GM18499 (cell line): ENCODE measurements around the gene DCST1.

ENCODE experiments used
- ATAC-seq: cut with Tn5 transposase; IDR thresholded peaks from one replicate; pipeline ENCODE4 v1.9.1; 2021; ENCODE audit warnings: moderate number of reproducible peaks; ENCODE audit not compliant: insufficient read depth, unreplicated experiment

The DCST1 gene

GRCh38 chr1:155050560-155051341 is 17.1 kb downstream of the DCST1 start, which contains the start of gene ADAM15:
ADAM15 (plus strand) TSS chr1:155051316; CDS start chr1:155051387, 71 bp downstream.
- no peak for ATAC-seq

GRCh38 chr1:155051342-155051776 is 17.7 kb downstream of the DCST1 start:
- ATAC-seq: no peak

- no peak for ATAC-seq
These were observed 18.3 kb downstream of the DCST1 start for GRCh38 chr1:155051777-155052398.

- no peak for ATAC-seq
These were observed 19.1 kb downstream of the DCST1 start for GRCh38 chr1:155052439-155053395.

- ATAC-seq: no peak
These were observed 20.0 kb downstream of the DCST1 start for GRCh38 chr1:155053531-155054105.

GRCh38 chr1:155057104-155057503 is 23.5 kb downstream of the DCST1 start:
- no peak for ATAC-seq

- ATAC-seq: no peak
These were observed 24.2 kb downstream of the DCST1 start for GRCh38 chr1:155057788-155058211.

- no peak for ATAC-seq
These were observed 27.1 kb downstream of the DCST1 start for GRCh38 chr1:155060736-155061135.

- no peak for ATAC-seq
These were observed 27.9 kb downstream of the DCST1 start for GRCh38 chr1:155061381-155062150.

GRCh38 chr1:155062151-155062686 is 28.6 kb downstream of the DCST1 start:
- no peak for ATAC-seq

GRCh38 chr1:155062702-155063411 is 29.2 kb downstream of the DCST1 start:
- no peak for ATAC-seq

GRCh38 chr1:155063550-155064110 is 30.0 kb downstream of the DCST1 start, which contains the start of gene EFNA4:
EFNA4 (plus strand) TSS chr1:155063740; CDS start chr1:155063824, 84 bp downstream.
- peak; percentile 43 for ATAC-seq

- no peak for ATAC-seq
These were observed 30.6 kb downstream of the DCST1 start for GRCh38 chr1:155064111-155064831.

GRCh38 chr1:155064832-155065429 is 31.3 kb downstream of the DCST1 start:
- ATAC-seq: no peak

GRCh38 chr1:155066777-155067176 is 33.2 kb downstream of the DCST1 start:
- no peak for ATAC-seq

GRCh38 chr1:155068599-155068998 is 35.0 kb downstream of the DCST1 start:
- ATAC-seq: no peak

GRCh38 chr1:155069551-155070157 is 36.0 kb downstream of the DCST1 start:
- no peak for ATAC-seq
